Measurements from ENCODE around the gene CCDC82. TPM values are rescaled to one million over a fixed set of nuclear protein-coding genes. Genes with fewer than 3 reads are reported as not detected.

Gene CCDC82
- total RNA-seq, 1 experiment from 2014 or later: 25.3 TPM

DNA sequence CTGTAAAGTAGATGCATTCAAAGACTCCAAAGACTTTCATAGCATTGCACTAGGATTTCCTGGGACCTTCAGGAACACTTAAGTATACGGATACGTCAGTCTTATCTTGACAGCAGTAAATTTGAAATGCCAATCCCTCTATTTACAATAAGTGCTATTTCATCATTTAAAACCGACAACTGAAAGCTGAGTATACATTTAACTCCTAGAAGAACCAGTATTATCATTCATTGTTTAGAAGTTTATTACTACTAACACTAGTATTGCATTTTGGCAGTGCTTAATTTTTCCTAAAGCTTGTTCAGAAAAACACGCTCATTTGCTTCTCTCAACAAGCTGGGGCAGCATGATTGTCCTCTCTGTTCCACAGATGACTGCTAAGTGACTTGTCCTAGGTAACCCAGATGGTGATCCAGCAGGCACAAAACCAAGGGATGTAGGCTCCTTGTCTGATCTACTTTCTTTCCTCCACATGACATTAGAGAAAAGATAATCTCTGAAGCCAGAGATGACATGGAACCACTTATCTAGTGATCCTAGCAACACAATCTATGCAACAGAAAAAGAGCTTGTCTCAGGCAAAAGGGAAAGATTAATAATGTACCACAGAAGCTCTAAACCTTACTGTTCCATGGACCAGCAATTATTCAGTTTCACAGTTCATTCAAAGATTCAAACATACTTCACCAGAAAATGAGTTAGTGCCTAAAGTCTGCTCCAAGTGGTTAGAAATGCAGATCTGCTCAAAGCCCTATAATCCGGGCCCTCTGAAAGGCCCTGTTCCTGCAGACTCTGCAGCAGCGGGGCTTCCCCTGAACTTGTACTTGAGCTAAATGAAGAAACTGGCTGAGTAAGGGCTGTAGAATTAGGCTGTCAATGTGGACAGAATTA, 51.9 kb downstream of the CCDC82 start:
- Histone ChIP-seq H3K4me1 (ENCODE audit: control insufficient read depth, insufficient read depth, low read length) (peaks cover 34% of the 10 kb centered on the region), H3K9me3 (ENCODE audit: control insufficient read depth, insufficient read depth, low read depth, low read length) (no peaks in the 10 kb centered on the region), H3K4me3 (ENCODE audit: low read depth in 2 of 2, low read length in 2 of 2) (no peak overlapping the region), H3K36me3 (ENCODE audit: control insufficient read depth, insufficient read depth, low read length) (no peaks in the 10 kb centered on the region), H3K27ac (ENCODE audit: low read length) (0 out of 2 replicates have a peak overlapping the region, but pooled peaks have one; percentile 13), H3K27me3 (ENCODE audit: control insufficient read depth, insufficient read depth, low read length) (no peaks in the 10 kb centered on the region)
- ATAC-seq (no peak), DNase-seq (ENCODE audit: low read depth, low spot score) (no peak)
- ChIA-PET CTCF (no interaction called here), POLR2A (interaction anchor here (0.9 kb wide), 1 partner anchor 175 kb away, joined by 3 read pairs; no protein-coding TSS in a partner anchor)
- in situ Hi-C loops (cut with HindIII; ENCODE audit: low pct_unique_long_range_greater_than_20kb, low sequenced_read_pairs): loop anchor here (10.0 kb wide), 1 partner anchor 273 kb away; no protein-coding TSS in a partner anchor
- BruUV-seq (replicated peaks): no TSS peak
- TF ChIP-seq TCF7L2 (IDR thresholded peaks at IDR 0.05; ENCODE audit: low read depth, low read length) (no peak), POLR2AphosphoS5 (IDR thresholded peaks at IDR 0.05; ENCODE audit: low read depth, low read length) (no peak), SIN3A (IDR thresholded peaks at IDR 0.05; ENCODE audit: borderline replicate concordance, insufficient read depth, low read depth, low read length) (no peak)
- TF ChIP-seq, protein P1, sequence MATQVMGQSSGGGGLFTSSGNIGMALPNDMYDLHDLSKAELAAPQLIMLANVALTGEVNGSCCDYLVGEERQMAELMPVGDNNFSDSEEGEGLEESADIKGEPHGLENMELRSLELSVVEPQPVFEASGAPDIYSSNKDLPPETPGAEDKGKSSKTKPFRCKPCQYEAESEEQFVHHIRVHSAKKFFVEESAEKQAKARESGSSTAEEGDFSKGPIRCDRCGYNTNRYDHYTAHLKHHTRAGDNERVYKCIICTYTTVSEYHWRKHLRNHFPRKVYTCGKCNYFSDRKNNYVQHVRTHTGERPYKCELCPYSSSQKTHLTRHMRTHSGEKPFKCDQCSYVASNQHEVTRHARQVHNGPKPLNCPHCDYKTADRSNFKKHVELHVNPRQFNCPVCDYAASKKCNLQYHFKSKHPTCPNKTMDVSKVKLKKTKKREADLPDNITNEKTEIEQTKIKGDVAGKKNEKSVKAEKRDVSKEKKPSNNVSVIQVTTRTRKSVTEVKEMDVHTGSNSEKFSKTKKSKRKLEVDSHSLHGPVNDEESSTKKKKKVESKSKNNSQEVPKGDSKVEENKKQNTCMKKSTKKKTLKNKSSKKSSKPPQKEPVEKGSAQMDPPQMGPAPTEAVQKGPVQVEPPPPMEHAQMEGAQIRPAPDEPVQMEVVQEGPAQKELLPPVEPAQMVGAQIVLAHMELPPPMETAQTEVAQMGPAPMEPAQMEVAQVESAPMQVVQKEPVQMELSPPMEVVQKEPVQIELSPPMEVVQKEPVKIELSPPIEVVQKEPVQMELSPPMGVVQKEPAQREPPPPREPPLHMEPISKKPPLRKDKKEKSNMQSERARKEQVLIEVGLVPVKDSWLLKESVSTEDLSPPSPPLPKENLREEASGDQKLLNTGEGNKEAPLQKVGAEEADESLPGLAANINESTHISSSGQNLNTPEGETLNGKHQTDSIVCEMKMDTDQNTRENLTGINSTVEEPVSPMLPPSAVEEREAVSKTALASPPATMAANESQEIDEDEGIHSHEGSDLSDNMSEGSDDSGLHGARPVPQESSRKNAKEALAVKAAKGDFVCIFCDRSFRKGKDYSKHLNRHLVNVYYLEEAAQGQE (IDR thresholded peaks at IDR 0.05; ENCODE audit: insufficient read depth in 1 of 2, low read depth in 2 of 2, low read length in 1 of 2): no peak
- TF ChIP-seq, protein P2, sequence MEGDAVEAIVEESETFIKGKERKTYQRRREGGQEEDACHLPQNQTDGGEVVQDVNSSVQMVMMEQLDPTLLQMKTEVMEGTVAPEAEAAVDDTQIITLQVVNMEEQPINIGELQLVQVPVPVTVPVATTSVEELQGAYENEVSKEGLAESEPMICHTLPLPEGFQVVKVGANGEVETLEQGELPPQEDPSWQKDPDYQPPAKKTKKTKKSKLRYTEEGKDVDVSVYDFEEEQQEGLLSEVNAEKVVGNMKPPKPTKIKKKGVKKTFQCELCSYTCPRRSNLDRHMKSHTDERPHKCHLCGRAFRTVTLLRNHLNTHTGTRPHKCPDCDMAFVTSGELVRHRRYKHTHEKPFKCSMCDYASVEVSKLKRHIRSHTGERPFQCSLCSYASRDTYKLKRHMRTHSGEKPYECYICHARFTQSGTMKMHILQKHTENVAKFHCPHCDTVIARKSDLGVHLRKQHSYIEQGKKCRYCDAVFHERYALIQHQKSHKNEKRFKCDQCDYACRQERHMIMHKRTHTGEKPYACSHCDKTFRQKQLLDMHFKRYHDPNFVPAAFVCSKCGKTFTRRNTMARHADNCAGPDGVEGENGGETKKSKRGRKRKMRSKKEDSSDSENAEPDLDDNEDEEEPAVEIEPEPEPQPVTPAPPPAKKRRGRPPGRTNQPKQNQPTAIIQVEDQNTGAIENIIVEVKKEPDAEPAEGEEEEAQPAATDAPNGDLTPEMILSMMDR (IDR thresholded peaks at IDR 0.05): no peak
- intact Hi-C loops (cut with micrococcal nuclease; ENCODE audit: unreplicated experiment): no loop called here

DNA sequence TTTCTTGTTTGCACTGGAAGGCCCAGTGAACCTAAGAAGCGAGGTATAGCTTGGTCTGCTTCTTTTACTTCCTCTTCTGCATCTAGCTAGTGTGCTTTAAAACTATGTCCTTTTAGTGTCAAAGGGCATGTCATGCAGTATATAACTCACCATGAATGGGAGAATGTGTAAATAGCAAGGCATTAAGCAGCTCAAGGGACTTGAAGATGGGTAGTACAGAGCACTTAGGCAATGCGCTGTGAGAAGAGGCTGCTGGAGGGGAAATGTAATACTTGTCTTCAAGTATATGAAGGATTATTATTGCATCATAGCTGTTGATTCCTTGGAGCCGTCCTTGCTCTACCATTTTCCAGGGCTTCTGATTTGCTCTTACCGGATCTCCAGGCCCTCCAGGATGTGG, 54.3 kb downstream of the CCDC82 start:
- TF ChIP-seq POLR2AphosphoS5 (IDR thresholded peaks at IDR 0.05; ENCODE audit: low read depth, low read length) (no peak), SIN3A (IDR thresholded peaks at IDR 0.05; ENCODE audit: borderline replicate concordance, insufficient read depth, low read depth, low read length) (no peak), TCF7L2 (IDR thresholded peaks at IDR 0.05; ENCODE audit: low read depth, low read length) (no peak)
- TF ChIP-seq, protein P1 (IDR thresholded peaks at IDR 0.05; ENCODE audit: insufficient read depth in 1 of 2, low read depth in 2 of 2, low read length in 1 of 2): no peak
- TF ChIP-seq, protein P2 (IDR thresholded peaks at IDR 0.05): no peak
- H3K27me3 ChIP-seq (ENCODE audit: control insufficient read depth, insufficient read depth, low read length): no peaks in the 10 kb centered on the region
- DNase-seq (ENCODE audit: low read depth, low spot score): no peak
- H3K9me3 ChIP-seq (ENCODE audit: control insufficient read depth, insufficient read depth, low read depth, low read length): no peaks in the 10 kb centered on the region
- H3K27ac ChIP-seq (ENCODE audit: low read length): no peak overlapping the region
- in situ Hi-C loops (cut with HindIII; ENCODE audit: low pct_unique_long_range_greater_than_20kb, low sequenced_read_pairs): loop anchor here (10.0 kb wide), 1 partner anchor 271 kb away; no protein-coding TSS in a partner anchor
- peaks cover 27% of the 10 kb centered on the region; the same call in 1 of the 2 replicates for H3K4me1 ChIP-seq (ENCODE audit: control insufficient read depth, insufficient read depth, low read length)
- ChIA-PET POLR2A (interaction anchor here (1.1 kb wide), 1 partner anchor 28 kb away, joined by 3 read pairs; no protein-coding TSS in a partner anchor), CTCF (no interaction called here)
- no peaks in the 10 kb centered on the region for H3K36me3 ChIP-seq (ENCODE audit: control insufficient read depth, insufficient read depth, low read length)
- intact Hi-C loops (cut with micrococcal nuclease; ENCODE audit: unreplicated experiment): no loop called here
- H3K4me3 ChIP-seq (ENCODE audit: low read depth in 2 of 2, low read length in 2 of 2): no peak overlapping the region
- no TSS peak for BruUV-seq (replicated peaks)
- ATAC-seq: no peak

All from Panc1 (cell line).